RCC 7860 (cell line): ENCODE results near the gene CCDC88C.

ENCODE experiments used
- DNase-seq: peaks from one replicate; pipeline ENCODE4 v3.0.0-alpha.2; 2015; ENCODE audit warnings: low spot score
- FAIRE-seq: peaks from 2 replicates; lab custom pipeline; 2012; peaks lifted over from hg19 to GRCh38; lab: Jason Lieb, UNC

Gene CCDC88C

DNA sequence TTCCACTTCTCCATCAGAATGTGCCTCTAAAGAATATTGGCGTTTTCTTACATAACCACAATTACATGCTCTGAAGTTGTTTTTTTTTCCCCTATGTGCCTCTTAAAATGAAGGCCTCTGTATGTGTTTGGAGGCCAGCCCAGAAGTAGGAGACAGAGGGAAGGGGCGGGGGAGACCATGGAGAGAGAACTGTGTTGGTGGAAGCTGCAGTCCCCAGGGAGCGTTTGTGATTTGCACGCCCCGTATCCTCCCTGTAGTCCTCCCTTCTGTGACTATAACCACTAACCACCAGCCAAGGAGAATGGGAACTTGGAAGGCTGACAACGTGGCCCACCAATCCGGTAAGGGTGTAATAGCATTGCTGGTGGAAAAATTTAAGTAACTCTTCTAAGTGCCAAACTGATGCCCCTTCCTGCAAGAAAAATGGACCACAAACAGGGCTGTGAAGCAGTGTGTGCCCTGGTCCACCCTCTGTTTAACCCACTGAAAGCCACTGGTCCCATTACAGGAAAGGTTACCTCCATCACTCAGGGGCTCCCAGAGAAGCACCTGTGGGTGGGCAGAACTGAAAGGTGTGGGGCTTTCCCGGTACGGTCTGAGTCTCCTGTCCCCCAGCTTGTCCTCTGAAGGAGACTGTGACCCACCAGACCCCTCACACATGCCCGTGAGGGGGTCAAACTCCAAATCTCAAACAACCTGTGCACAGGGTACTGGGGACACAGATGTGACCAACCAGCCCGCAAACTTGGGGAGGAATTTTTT is 36.8 kb downstream of the CCDC88C start:
- FAIRE-seq (no peak), DNase-seq (no peak)

GRCh38 chr14:91380123-91380522 is 37.5 kb downstream of the CCDC88C start:
- DNase-seq, result no peak
- FAIRE-seq, result no peak

DNA sequence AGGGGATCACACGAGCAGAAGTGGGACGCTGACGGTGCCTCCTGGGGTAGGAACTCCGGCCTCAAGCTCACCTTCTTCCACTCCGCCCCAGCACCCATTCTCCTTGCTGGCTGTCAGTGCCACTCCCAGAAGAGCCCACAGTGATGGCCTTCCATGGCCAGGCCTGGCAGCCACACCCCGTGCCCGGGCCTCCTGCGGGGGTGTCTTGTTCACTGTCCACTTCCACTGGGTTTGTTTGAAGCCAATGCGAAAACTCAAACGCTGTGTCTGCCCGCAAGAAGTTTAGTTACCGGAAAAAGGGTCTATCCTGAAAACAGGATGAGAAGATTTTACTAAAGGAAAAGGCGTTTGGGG is 38.1 kb downstream of the CCDC88C start:
- FAIRE-seq (no peak), DNase-seq (no peak)

- DNase-seq (no peak), FAIRE-seq (no peak)
Observed at GRCh38 chr14:91378930-91379578, 38.6 kb downstream of the CCDC88C start.

GRCh38 chr14:91377700-91378652 is 39.6 kb downstream of the CCDC88C start:
- DNase-seq, result no peak

DNA sequence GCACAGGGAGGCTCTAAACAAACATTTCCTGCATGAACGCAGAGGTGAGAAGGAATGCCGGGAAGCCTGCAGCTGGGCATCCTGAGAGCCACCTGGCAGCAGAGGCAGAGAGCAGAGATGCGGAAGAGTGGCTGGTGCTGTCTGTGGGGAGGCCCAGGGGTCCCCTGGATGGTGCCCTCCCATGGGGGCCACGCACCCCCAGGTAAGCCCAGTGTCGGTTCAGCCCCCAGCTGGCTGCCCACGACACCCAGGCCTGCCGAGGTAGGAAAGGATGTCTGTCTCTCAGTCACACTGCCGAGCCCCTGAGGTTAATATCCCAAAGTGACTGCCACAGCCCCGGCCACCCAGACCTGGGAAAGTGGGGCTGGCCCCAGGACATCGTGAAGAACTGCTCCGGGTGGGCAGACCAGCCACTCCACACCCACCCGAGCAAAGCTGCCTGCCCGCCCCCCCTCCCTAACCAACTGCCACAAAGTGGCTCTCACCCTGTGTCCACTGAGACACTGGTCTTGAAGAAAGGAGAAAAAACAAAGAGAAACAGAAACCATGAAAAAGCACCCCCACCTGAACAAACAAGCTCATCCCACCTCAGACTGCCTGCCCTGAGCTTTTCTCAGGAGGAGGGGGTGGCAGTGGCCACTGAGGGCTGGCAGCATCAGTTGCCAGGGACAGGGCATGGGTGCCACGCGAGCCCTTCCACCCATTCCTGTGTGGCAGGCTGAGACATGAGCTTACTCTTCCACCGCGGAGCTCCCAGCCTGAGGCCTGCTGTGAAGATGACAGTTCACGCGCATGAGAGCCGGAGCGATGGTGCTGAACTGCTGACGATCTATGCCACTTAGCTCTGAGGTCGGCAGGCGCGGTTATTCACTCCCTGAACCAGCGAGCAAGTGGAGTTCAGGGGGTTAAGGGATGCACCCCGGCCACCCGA is 40.8 kb downstream of the CCDC88C start:
- DNase-seq (no peak), FAIRE-seq (no peak)

More at GRCh38 chr14:91377700-91378652, 39.6 kb downstream of the CCDC88C start:
- FAIRE-seq, result no peak

DNA sequence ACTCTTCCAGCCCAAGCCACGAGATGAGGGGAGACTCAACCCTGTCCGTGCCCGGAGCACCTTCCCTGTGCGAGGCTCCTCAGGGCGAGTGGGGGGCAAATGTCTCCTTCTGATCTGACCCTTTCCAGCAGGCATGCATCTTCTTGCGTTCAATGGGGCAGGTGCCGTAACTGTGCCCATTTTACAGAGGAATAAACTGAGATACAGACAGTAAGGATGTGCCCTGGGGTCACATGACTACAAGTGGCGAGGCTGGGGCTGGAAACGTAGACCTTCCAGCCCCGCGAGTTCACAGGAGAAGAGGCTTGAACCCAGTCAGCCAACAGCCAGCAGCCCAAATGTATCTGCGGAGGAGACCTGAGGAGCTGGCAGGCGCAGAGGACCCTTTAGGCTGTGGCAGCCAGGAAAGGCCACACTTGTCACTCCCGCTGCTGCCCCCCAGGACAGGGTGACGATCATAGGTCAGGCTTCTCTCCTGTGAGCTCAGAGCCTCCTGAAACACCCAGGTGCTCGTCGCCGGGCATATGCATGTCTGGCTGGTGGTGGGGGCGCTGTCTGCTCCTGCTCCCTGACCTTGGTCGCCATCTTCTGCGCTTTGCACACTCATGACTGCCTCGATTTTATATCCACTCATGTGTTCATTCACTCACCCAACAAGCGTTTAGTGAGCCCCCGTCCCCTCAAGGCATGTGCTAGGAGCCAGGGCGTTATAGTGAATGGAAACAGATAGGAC is 41.7 kb downstream of the CCDC88C start:
- FAIRE-seq, result no peak
- DNase-seq, result no peak

DNA sequence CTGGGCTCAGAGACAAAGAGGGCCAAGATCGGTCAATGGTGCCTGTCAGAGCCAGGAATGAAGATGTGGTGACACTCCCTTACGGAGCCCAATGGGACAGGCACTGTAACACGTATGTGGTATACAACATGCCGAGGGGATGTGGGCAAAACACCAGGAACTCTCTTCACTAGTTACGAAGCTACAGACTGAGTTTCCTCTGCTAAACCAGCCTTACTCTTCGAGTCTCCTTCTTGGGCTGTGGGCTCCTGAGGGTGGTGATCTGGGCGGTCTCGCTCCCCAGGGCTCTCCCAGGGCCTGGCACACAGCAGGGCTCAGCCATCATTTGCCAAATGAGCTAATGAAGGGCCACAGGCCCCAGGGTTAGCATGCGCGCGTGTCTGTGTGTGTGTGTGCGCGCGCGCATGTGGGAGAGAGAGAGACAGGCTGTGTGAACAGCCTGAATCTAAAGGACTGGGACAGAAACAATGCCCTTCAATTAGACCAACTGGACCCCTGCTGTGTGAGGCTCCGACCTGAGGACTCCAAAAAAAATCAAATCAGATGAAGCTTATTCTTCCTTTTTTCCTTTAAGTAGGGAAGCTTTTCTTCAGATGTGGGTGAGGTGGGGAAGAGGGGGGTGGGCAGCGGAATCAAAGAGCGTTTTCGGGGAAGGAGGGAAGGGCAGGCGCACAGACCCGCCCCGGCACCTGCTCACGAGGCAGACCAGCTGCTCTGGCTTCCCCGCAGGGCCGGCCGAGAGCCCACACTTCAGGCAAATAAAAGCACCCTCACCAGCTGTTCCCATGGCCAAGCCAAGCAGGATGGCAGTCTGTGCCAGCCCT is 42.5 kb downstream of the CCDC88C start:
- DNase-seq (no peak), FAIRE-seq (no peak)

DNA sequence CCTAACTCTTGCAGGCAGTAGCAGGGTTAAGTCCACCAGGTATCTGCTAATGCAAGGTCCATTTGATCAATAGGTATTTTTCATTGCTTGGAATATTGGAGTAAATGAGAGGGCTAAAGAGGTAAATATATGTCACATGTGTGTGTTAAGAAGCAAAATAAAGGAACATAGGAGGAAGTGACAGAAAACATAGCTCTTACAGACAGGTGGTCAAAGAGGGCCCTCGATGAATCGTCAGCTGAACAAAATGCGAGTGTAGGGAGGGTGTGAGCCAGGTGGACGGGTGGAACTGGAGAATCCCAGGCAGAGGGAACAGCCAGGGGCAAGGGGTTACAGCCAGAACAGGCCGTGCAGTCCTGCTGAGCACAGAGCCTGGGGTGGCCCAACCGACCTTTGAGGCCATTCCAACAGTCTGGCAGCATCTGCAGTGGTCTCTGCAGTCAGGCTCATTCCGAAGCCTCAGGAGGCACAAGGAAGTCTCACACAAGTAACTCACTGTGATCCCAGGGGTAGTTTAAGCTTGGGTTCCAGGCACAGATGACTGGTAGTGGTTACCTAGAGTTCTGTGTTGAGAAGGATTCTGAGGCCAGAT is 43.2 kb downstream of the CCDC88C start:
- DNase-seq (no peak), FAIRE-seq (no peak)

GRCh38 chr14:91373591-91374254 is 43.9 kb downstream of the CCDC88C start:
- DNase-seq (peak; percentile 4), FAIRE-seq (no peak)

GRCh38 chr14:91372671-91373495 is 44.7 kb downstream of the CCDC88C start:
- DNase-seq (no peak), FAIRE-seq (no peak)

- no peak for DNase-seq
- no peak for FAIRE-seq
Observed at GRCh38 chr14:91371990-91372375, 45.6 kb downstream of the CCDC88C start.

- DNase-seq, result no peak
- FAIRE-seq, result no peak
Observed at GRCh38 chr14:91371011-91371989, 46.3 kb downstream of the CCDC88C start.

- DNase-seq (no peak), FAIRE-seq (no peak)
Observed at GRCh38 chr14:91369628-91370445, 47.8 kb downstream of the CCDC88C start.

GRCh38 chr14:91368776-91369416 is 48.7 kb downstream of the CCDC88C start:
- FAIRE-seq (no peak), DNase-seq (no peak)
